CD14-positive monocyte (primary cell): ENCODE results near the gene UBL3. TPM values are rescaled to one million over a fixed set of nuclear protein-coding genes. Genes with fewer than 3 reads are reported as not detected.

Experiments used
- DNase-seq, 3 donors: peaks; one replicate each; pipeline ENCODE4 v3.0.0-alpha.2; 2011 to 2022
- H2AFZ ChIP-seq: 2 replicates; pipeline ENCODE4 v1.6.0; 2012; ENCODE audit warnings: mild to moderate bottlenecking, low read depth, low read length, inconsistent platforms; ENCODE audit not compliant: insufficient read depth, poor library complexity, severe bottlenecking
- H3K27ac ChIP-seq, 2 donors: 1 replicate in 1 of 2; 2 replicates in 1 of 2; pipeline ENCODE4 v1.5.1; 2012 to 2013; ENCODE audit warnings: low read length in 2 of 2, control low read depth in 1 of 2, inconsistent platforms in 1 of 2, low read depth in 1 of 2, mild to moderate bottlenecking in 1 of 2
- H3K27me3 ChIP-seq, 2 donors: one replicate each; pipeline versions ENCODE4 v1.6.0 to v1.6.1; 2011 to 2013; ENCODE audit warnings: low read length in 2 of 2; ENCODE audit not compliant: control insufficient read depth in 2 of 2, insufficient read depth in 2 of 2
- H3K36me3 ChIP-seq, 2 donors: replicated peaks in 1 of 2; 1 replicate in 1 of 2; 2 replicates in 1 of 2; pipeline versions ENCODE4 v1.5.1 to v1.6.1; 2012 to 2013; ENCODE audit warnings: low read length in 2 of 2, control low read depth in 1 of 2, inconsistent platforms in 1 of 2, mild to moderate bottlenecking in 1 of 2; ENCODE audit not compliant: insufficient read depth in 2 of 2, control insufficient read depth in 1 of 2
- H3K4me1 ChIP-seq, 2 donors: 1 replicate in 1 of 2; 2 replicates in 1 of 2; pipeline versions ENCODE4 v1.5.1 to v1.6.1; 2012 to 2013; ENCODE audit warnings: low read length in 2 of 2, control low read depth in 1 of 2, inconsistent platforms in 1 of 2, mild to moderate bottlenecking in 1 of 2, moderate library complexity in 1 of 2; ENCODE audit not compliant: insufficient read depth in 2 of 2, control insufficient read depth in 1 of 2
- H3K4me2 ChIP-seq: replicated peaks from 2 replicates; pipeline ENCODE3; 2012; ENCODE audit warnings: low read length, moderate library complexity, mild to moderate bottlenecking; ENCODE audit not compliant: poor library complexity, severe bottlenecking; ENCODE audit errors: extremely low read depth
- H3K4me3 ChIP-seq, 3 experiments: fragments of 200-600 bp in 1 of 3; sonication (generic) in 1 of 3; replicated peaks in 1 of 3; 1 replicate in 2 of 3; 2 replicates in 1 of 3; pipeline ENCODE4 v1.5.1; 2011 to 2013; ENCODE audit warnings: low read length in 3 of 3, mild to moderate bottlenecking in 3 of 3, control low read depth in 2 of 3, low read depth in 2 of 3, inconsistent platforms in 1 of 3, moderate library complexity in 1 of 3
- H3K79me2 ChIP-seq: 2 replicates; pipeline ENCODE4 v1.6.0; 2012; ENCODE audit warnings: mild to moderate bottlenecking, control low read depth, inconsistent platforms, low read length, moderate library complexity; ENCODE audit not compliant: insufficient read depth
- H3K9ac ChIP-seq: 2 replicates; pipeline ENCODE4 v1.6.0; 2017; ENCODE audit warnings: low read length, mild to moderate bottlenecking; ENCODE audit not compliant: insufficient read depth, poor library complexity, severe bottlenecking
- H3K9me3 ChIP-seq, 2 donors: replicated peaks in 1 of 2; 1 replicate in 1 of 2; 2 replicates in 1 of 2; pipeline versions ENCODE4 v1.5.1 to v1.6.1; 2012 to 2013; ENCODE audit warnings: low read length in 2 of 2, control low read depth in 1 of 2; ENCODE audit not compliant: control insufficient read depth in 1 of 2, insufficient read depth in 1 of 2
- H4K20me1 ChIP-seq: 2 replicates; pipeline ENCODE4 v1.6.0; 2012; ENCODE audit warnings: mild to moderate bottlenecking, low read length, control low read depth, moderate library complexity; ENCODE audit not compliant: insufficient read depth
- H3K27ac Mint-ChIP-seq, 7 donors: one replicate each; pipeline ENCODE4 v1.8.0; 2020; ENCODE audit warnings: mild to moderate bottlenecking in 7 of 7, mixed read lengths in 7 of 7, moderate library complexity in 6 of 7, inconsistent platforms in 2 of 7
- H3K27me3 Mint-ChIP-seq, 3 donors: one replicate each; pipeline ENCODE4 v1.8.0; 2021 to 2022; ENCODE audit warnings: low read depth in 3 of 3, mild to moderate bottlenecking in 3 of 3, mixed read lengths in 3 of 3, moderate library complexity in 3 of 3, inconsistent platforms in 1 of 3
- H3K36me3 Mint-ChIP-seq, 2 donors: one replicate each; pipeline ENCODE4 v1.8.0; 2020; ENCODE audit warnings: mixed read lengths in 2 of 2, inconsistent platforms in 1 of 2, mild to moderate bottlenecking in 1 of 2
- H3K4me1 Mint-ChIP-seq: one replicate; pipeline ENCODE4 v1.8.0; 2020; ENCODE audit warnings: mild to moderate bottlenecking, mixed read lengths
- H3K4me3 Mint-ChIP-seq, 2 donors: one replicate each; pipeline ENCODE4 v1.8.0; 2020; ENCODE audit warnings: mild to moderate bottlenecking in 2 of 2, mixed read lengths in 2 of 2, moderate library complexity in 1 of 2
- H3K9me3 Mint-ChIP-seq, 7 donors: one replicate each; pipeline ENCODE4 v1.8.0; 2020 to 2022; ENCODE audit warnings: mixed read lengths in 7 of 7, mild to moderate bottlenecking in 6 of 7, moderate library complexity in 6 of 7, inconsistent platforms in 2 of 7
- WGBS: methylation state at CpG from one replicate; pipeline ENCODE4 v1.1.5; 2013; ENCODE audit warnings: missing lambda C conversion rate; ENCODE audit not compliant: insufficient coverage; 5-methylcytosine and 5-hydroxymethylcytosine counted together
- intact Hi-C, 2 donors: fragments of 100-400 bp; cut with micrococcal nuclease; formaldehyde crosslinking; loops; one replicate each; pipeline versions ENCODE4 v1.15.0 to v1.15.1; 2023
- polyA plus RNA-seq, 3 donors: library from polyadenylated mRNA; depleted of rRNA in 1 of 3; unstranded in 2 of 3; stranded (reverse) in 1 of 3; fragments of 300-500 nt in 2 of 3; fragments of >200 nt in 1 of 3; fragmentation: Illumina TruSeq in 2 of 3; gene quantifications; 1 replicate in 2 of 3; 2 replicates in 1 of 3; pipeline ENCODE4 v1.2.3, GENCODE V29; 2012 to 2021
- TF ChIP-seq, protein P1 (sequence below): fragments of 200-600 bp; IDR thresholded peaks from one replicate; pipeline ENCODE4 v1.8.0; 2022; ENCODE audit warnings: antibody characterized with exemption, mild to moderate bottlenecking

The UBL3 gene
- polyA plus RNA-seq, 3 donors: 13.0 to 32.3 (median 28.2) TPM

DNA sequence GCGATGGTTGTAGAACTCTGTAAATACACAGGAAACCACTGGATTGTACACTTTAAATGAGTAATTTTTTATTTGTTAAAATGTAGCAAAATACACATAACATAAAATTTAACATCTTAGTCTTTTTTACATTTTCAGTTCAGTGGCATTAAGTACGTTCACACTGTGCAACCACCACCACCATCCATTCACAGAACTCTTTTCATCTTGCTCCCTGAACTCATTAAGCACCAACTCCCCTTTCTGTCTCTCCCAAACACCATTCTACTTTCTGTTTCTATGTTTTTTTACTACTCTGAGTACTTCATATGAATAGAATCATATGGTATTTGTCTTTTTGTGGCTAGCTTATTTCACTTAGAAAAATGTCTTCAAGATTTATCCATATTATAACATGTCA is 2.7 kb upstream of the UBL3 start:
- H3K27ac Mint-ChIP-seq: no peak overlapping the region
- Histone ChIP-seq H3K27me3 (no peaks in the 10 kb centered on the region), H3K9me3 (no peaks in the 10 kb centered on the region), H3K4me3 (no peak overlapping the region), H2AFZ (no peak overlapping the region), H3K36me3 (no peaks in the 10 kb centered on the region), H3K4me2 (no peak overlapping the region), H4K20me1 (peaks cover 16% of the 10 kb centered on the region), H3K79me2 (peaks cover 20% of the 10 kb centered on the region), H3K4me1 (peaks cover under 1 to 4% of the 10 kb centered on the region in 2 donors), H3K9ac (no peak overlapping the region), H3K27ac (no peak overlapping the region)
- no peak overlapping the region for H3K4me3 Mint-ChIP-seq
- H3K4me1 Mint-ChIP-seq: peaks cover 9% of the 10 kb centered on the region
- no peaks in the 10 kb centered on the region for H3K9me3 Mint-ChIP-seq
- WGBS: 100% methylated on average over 1 of the region's 2 CpGs
- H3K36me3 Mint-ChIP-seq: no peaks in the 10 kb centered on the region
- no peaks in the 10 kb centered on the region for H3K27me3 Mint-ChIP-seq
- TF ChIP-seq, protein P1, sequence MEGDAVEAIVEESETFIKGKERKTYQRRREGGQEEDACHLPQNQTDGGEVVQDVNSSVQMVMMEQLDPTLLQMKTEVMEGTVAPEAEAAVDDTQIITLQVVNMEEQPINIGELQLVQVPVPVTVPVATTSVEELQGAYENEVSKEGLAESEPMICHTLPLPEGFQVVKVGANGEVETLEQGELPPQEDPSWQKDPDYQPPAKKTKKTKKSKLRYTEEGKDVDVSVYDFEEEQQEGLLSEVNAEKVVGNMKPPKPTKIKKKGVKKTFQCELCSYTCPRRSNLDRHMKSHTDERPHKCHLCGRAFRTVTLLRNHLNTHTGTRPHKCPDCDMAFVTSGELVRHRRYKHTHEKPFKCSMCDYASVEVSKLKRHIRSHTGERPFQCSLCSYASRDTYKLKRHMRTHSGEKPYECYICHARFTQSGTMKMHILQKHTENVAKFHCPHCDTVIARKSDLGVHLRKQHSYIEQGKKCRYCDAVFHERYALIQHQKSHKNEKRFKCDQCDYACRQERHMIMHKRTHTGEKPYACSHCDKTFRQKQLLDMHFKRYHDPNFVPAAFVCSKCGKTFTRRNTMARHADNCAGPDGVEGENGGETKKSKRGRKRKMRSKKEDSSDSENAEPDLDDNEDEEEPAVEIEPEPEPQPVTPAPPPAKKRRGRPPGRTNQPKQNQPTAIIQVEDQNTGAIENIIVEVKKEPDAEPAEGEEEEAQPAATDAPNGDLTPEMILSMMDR: no peak
- no peak for DNase-seq
- intact Hi-C loops: loop anchor here (5.0 to 10.0 kb wide), 5 partner anchors 96 to 1309 kb away; partner anchors contain the start of genes HSPH1 (in 1 of the 2), KATNAL1 (in 1 of the 2) and SLC7A1 (in 1 of the 2)

DNA sequence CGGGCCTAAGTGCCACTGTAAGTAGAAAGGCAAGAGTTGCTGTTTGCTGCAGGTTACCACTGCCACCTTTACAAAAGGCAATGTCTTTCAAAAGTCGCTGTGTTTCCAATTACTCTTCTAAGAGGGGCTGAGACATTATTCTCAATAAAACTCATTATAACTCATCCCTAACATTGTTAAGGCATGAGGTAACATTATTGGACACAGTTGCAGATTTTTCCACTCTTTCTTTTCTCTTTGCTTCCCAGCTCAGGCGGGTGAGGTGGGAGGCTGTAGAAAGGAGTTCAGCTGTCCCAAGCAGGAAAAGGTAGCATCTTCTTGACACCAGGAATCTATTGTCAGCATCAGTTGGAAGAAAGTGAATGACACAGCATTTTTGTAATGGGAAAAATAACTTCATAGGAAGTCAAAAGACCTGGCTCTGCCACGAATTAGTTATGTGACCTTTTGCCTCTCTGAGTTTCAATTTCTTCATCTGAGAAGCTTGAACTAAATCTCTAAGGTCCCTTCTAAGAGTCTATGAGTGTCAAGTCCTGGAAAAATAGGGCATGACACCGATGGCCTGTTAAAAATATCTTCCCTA is 2.1 kb upstream of the UBL3 start:
- no peak for DNase-seq
- Histone ChIP-seq H3K27me3 (no peaks in the 10 kb centered on the region), H3K4me3 (no peak overlapping the region), H3K9me3 (no peaks in the 10 kb centered on the region), H2AFZ (no peak overlapping the region), H4K20me1 (peaks cover 22% of the 10 kb centered on the region), H3K36me3 (no peaks in the 10 kb centered on the region), H3K27ac (no peak overlapping the region), H3K4me1 (peaks cover 6 to 9% of the 10 kb centered on the region in 2 donors), H3K9ac (no peak overlapping the region), H3K4me2 (no peak overlapping the region), H3K79me2 (peaks cover 26% of the 10 kb centered on the region)
- TF ChIP-seq, protein P1: no peak
- no peaks in the 10 kb centered on the region for H3K36me3 Mint-ChIP-seq
- peaks cover 13% of the 10 kb centered on the region for H3K4me1 Mint-ChIP-seq
- 50% methylated on average over 2 of the region's 5 CpGs for WGBS
- H3K27ac Mint-ChIP-seq: peak overlapping the region in 1 of 7 donors; percentile 28
- H3K9me3 Mint-ChIP-seq: no peaks in the 10 kb centered on the region
- H3K27me3 Mint-ChIP-seq: no peaks in the 10 kb centered on the region
- H3K4me3 Mint-ChIP-seq: no peak overlapping the region
- intact Hi-C loops: loop anchor here (5.0 to 10.0 kb wide), 5 partner anchors 95 to 1310 kb away; partner anchors contain the start of genes HSPH1 (in 1 of the 2), KATNAL1 (in 1 of the 2) and SLC7A1 (in 1 of the 2)
